ENCODE results near the gene PIGL.

The PIGL gene

DNA sequence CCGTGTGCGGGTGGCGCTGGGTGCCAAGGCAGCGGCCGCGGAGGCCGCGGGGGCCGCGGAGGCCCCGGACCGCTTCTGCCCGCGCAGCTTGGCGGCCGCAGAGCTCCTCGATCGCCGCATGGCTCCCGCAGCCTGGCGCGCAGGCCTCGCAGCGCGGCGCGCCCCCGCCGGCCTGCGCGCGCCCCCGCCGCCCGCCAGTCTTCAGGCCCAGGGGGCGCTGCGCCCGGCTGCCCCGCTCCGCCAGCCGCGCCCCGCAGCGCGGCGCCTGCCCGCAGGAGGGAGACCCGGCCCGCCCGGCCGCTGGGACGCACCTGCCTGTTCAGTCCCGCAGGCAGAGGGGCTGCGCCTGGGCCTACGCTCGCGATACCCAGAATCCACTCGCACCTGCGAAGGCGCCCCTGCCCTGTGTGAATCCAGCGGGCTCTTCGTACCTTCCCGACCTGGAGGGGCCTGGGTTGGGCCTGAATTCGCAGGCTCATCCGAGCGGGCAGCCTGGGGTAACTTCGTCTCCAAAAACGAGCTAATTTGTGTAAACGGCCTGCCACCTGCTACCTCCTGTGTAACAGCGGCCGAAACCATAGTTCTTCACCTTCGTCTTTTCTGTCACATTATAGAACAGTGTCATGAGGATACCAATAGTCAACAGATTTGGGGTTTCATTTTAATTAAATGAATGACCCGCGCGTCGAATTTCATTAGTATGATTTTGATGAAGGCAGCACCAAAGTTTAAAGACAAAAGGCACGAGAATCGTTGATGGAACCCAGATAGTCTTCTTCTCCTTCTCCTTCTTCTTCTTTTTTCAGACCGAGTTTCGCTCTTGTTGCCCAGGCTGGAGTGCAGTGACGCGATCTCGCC lies 136.5 kb downstream of the PIGL start, which contains the start of gene CENPV:
Gene CENPV, minus strand, starts transcription at position 153 of the 858 bp plus-strand sequence. Its CDS starts 33 bp downstream, at position 120.
- peak; percentile 60 for DNase-seq (ENCODE audit: low spot score)

DNA sequence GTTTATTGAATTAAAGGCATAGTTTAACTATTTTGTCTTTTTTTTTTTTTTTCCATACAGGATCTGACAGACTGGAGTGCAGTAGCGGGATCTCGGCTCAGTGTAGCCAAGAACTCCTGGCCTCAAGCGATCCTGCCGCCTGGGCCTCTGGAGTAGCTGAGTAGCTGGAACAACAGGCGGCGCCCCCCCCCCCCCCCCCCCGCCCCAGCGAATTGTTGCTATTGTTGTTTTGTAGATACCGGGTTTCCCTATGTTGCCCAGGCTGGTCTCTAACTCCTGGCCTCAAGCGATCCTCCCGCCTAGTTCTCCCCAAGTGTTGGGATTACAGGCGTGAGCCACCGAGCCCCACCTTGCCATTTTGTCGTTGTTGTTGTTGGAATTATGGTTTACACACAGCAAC lies 137.6 kb downstream of the PIGL start:
- DNase-seq (ENCODE audit: low spot score), result no peak

DNA sequence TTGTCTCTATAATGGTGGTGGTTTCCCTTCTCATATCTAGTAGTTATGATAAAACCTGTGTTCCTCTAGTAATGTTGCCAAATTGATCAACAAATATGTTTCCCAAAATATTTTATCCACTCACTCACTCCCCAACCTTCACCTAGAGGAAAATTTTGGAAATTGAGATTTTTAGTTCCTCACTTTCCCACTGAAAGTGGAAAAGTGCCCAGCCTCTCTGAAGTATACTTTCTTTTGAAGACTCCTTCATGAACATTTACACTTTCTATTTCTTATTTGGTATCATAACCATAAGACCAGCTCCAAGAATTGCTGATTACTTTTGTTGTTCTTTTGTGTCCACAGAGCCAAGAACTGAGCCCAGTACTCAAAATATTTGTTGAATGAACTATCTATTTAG lies 141.4 kb downstream of the PIGL start:
- DNase-seq (ENCODE audit: low spot score), result no peak

DNA sequence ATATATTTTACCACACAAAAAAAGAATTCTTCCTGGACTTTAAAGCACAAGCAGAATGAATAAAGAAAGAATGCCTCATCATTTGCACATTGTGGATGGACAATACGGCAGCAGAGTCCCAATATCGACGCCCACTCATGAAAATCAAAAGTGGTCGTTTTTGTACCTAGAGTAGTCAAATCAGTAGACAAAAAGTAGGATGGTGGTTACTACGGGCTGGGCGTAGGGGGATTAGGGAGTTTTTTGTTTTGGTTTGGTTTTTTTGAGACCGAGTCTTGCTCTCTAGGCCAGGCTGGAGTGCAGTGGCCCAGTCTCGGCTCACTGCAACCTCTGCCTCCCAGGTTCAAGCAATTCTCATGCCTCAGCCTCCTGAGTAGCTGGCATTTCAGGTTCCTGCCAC lies 144.9 kb downstream of the PIGL start:
- DNase-seq (ENCODE audit: low spot score), result no peak

DNA sequence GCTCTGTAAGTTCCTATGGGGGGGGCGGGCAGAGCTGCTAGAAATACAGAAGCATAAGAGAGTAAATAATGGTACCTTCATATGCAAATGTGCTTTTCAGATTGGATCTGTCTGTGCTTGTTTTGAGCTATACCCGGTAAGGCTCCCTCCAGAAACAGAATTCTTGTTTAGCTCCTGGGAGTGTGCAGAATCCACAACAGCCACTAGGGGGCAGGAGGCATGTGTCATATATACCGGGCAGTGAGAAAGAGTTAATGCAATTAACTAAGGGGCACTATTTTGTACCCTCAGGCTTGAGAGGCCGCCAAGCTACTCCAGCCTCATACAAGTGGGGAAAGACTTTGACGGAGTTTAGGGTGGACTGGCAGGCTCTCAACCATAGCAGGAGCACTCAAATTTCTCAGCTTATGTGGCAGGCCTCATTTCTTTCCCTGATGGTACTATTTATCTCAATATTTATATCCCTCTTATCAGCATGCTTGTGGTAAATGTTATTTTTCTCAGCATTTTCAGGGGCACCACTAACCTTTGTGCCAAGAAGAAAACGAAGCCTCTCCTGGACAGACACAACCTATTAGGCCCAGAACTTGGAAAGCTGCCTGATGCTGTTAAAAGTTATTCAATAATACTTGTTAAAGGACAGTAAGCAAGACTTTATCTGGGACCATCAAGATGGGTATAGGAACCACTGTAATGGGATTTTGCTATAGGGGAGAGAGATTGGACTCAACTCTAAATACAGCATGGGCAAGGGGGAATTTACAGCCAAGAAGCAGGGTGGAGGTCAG lies 146.9 kb downstream of the PIGL start:
- peak; percentile 70 for DNase-seq (ENCODE audit: low spot score)

DNA sequence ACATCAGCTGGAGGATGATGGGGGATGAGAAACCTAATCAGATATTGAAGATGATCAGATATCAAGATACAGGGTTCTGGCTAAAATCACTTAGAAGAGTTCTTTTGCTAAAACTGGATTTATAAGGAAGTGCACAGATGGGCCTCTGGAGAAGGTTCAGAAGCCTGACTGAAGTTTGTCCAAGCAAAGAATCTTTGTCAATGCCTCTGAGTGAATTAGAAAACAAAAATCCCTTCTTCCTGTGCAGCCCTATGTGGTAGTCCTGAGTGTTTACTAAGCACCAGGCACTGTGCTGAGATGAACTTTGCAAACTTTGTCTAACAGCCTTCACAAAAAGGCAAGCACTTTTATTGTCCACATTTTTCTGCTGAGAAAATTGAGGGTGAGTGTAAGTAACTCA lies 147.6 kb downstream of the PIGL start:
- DNase-seq (ENCODE audit: low spot score), result no peak

DNA sequence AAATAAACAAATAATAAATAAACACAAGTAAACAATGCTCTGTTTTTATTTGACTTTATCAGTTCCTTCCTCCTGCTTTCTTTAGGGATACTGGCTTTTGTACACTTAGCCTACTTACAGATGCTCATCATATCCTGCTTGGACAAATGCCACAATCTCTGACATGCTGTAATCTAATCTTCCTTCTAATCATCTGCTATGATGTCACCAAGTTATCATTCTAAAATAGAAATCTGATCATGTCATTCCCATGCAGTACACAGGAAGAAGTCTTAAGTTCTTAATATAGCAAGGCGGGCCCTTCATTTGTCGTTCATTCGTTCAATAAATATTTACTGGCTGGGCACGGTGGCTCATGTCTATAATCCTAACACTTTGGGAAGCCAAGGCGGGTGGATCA lies 154.7 kb downstream of the PIGL start:
- DNase-seq (ENCODE audit: low spot score), result no peak

DNA sequence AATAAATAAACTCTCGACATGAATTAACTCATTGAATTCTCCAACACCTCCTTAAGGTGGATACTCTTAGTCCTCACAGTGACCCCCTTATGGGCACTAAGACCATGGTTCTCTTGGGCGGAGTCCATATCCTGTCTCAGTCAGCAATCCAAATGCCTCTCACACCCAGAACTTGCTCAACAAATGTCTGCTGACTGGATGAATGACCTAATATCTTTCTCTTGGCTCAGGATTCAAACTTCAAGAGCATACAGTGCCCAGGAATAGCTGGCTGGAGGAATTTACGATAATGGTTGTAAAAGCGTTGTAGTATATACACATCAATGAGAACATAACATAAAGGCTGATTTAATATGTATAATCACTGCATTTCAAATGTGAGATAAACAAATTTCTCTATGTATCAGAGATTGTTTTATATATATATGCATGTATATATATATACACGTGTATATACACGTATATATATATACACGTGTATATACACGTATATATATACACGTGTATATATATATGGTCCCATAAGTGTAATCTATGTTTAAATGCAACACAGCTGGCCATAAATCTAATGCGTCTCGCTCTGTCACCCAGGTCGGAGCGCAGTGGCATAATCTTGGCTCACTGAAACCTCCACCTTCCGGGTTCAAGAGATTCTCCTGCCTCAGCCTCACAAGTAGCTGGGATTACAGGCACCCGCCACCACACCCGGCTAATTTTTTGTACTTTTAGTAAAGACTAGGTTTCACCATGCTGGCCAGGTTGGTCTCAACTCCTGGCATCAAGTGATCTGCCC lies 157.3 kb downstream of the PIGL start:
- DNase-seq (ENCODE audit: low spot score), result no peak

Data from SW480 (cell line).